ENCODE data around the gene AGL.

- TF ChIP-seq POLR2AphosphoS5 (IDR thresholded peaks at IDR 0.05; ENCODE audit: low read depth, low read length) (no peak), POLR2A (IDR thresholded peaks at IDR 0.05; ENCODE audit: low read depth, low read length) (no peak), SPI1 (IDR thresholded peaks at IDR 0.05; ENCODE audit: low read depth, low read length) (no peak), TAF1 (IDR thresholded peaks at IDR 0.05; ENCODE audit: low read depth, low read length) (no peak), PAX5 (IDR thresholded peaks at IDR 0.05; ENCODE audit: insufficient read depth, low read length, severe bottlenecking) (no peak), POU2F2 (IDR thresholded peaks at IDR 0.05; ENCODE audit: low read depth, low read length) (no peak)
Measured at GRCh38 chr1:99957818-99958217, 107.7 kb downstream of the AGL start.
